HCT116 (cell line): ENCODE results near the gene CINP. TPM values are rescaled to one million over a fixed set of nuclear protein-coding genes. Genes with fewer than 3 reads are reported as not detected.

Source experiments
- ATAC-seq: fragments of 200-7000 bp; cut with Tn5 transposase; 2 replicates; pipeline ENCODE4 v1.9.1; 2020; ENCODE audit warnings: mild to moderate bottlenecking, moderate library complexity
- BruUV-seq: library from RNA; stranded (reverse); fragments of 400-500 nt; replicated peaks from 2 replicates; lab custom pipeline; 2021; lab: Mats Ljungman, UMichigan
- CTCF ChIA-PET: fragments of 300-600 bp; sonication (Branson Sonifier 250); formaldehyde crosslinking; loops from one replicate; lab custom pipeline; 2021; ENCODE audit warnings: antibody characterized with exemption; lab: Charles Lee
- POLR2A ChIA-PET: fragments of 300-600, 350-600 bp; sonication (Branson Sonifier 250); formaldehyde crosslinking; loops from one replicate; lab custom pipeline; 2021; ENCODE audit warnings: antibody characterized with exemption; lab: Charles Lee
- RAD21 ChIA-PET, 2 experiments: fragments of 300-600 bp; sonication (Branson Sonifier 250); formaldehyde crosslinking; loops; one replicate each; lab custom pipeline; 2023; ENCODE audit warnings: low total read pairs in 2 of 2; ENCODE audit not compliant: uncharacterized antibody in 2 of 2, unreplicated experiment in 2 of 2, low non-redundant PET in 1 of 2; lab: Charles Lee
- DNase-seq: peaks from one replicate; pipeline ENCODE4 v3.0.0-alpha.2; 2010; ENCODE audit warnings: low read depth, low spot score
- H2AFZ ChIP-seq: fragments of 200-600 bp; shearing (Covaris generic), sonication (generic); 2 replicates; pipeline ENCODE4 v1.6.1; 2017; ENCODE audit warnings: low read depth, mixed run types, mixed read lengths, antibody characterized with exemption, low read length; ENCODE audit not compliant: poor library complexity, severe bottlenecking
- H3K27ac ChIP-seq: 2 replicates; pipeline ENCODE4 v1.5.1; 2012; ENCODE audit warnings: low read depth, low read length
- H3K27me3 ChIP-seq: fragments of 200-600 bp; sonication (generic); 2 replicates; pipeline ENCODE4 v1.6.1; 2016; ENCODE audit warnings: mixed run types, low read length, mixed read lengths; ENCODE audit not compliant: insufficient read depth
- H3K36me3 ChIP-seq, 2 experiments: fragments of 200-500 bp in 1 of 2; fragments of 200-600 bp in 1 of 2; sonication (Bioruptor generic) in 1 of 2; sonication (generic) in 1 of 2; 2 replicates each; pipeline versions ENCODE4 v1.5.1 to v1.6.1; 2014 to 2016; ENCODE audit warnings: low read length in 2 of 2, inconsistent platforms in 1 of 2, mixed read lengths in 1 of 2, mixed run types in 1 of 2; ENCODE audit not compliant: insufficient read depth in 2 of 2, control insufficient read depth in 1 of 2
- H3K4me1 ChIP-seq, 2 experiments: fragments of 200-600 bp in 1 of 2; sonication (generic) in 1 of 2; 2 replicates each; pipeline versions ENCODE4 v1.5.1 to v1.6.1; 2012 to 2017; ENCODE audit warnings: low read length in 2 of 2, inconsistent platforms in 1 of 2, mild to moderate bottlenecking in 1 of 2, mixed read lengths in 1 of 2, mixed run types in 1 of 2, moderate library complexity in 1 of 2; ENCODE audit not compliant: insufficient read depth in 2 of 2, control insufficient read depth in 1 of 2
- H3K4me2 ChIP-seq: fragments of 200-600 bp; sonication (generic); 2 replicates; pipeline ENCODE4 v1.6.1; 2017; ENCODE audit warnings: mixed run types, low read length, mixed read lengths
- H3K4me3 ChIP-seq, 2 experiments: fragments of 200-600 bp in 1 of 2; sonication (generic) in 1 of 2; replicated peaks in 1 of 2; 2 replicates each; pipeline ENCODE4 v1.5.1; 2011 to 2016; ENCODE audit warnings: low read length in 2 of 2, control low read depth in 1 of 2, low read depth in 1 of 2, mild to moderate bottlenecking in 1 of 2, mixed read lengths in 1 of 2, mixed run types in 1 of 2
- H3K79me2 ChIP-seq: fragments of 200-600 bp; sonication (generic); 2 replicates; pipeline ENCODE4 v1.6.1; 2017; ENCODE audit warnings: mild to moderate bottlenecking, mixed run types, low read length, moderate library complexity, mixed read lengths; ENCODE audit not compliant: insufficient read depth
- H3K9ac ChIP-seq: fragments of 200-600 bp; sonication (generic); 2 replicates; pipeline ENCODE4 v1.6.1; 2016; ENCODE audit warnings: low read length, mixed read lengths
- H3K9me2 ChIP-seq: fragments of 200-600 bp; sonication (generic), shearing (Covaris generic); 2 replicates; pipeline ENCODE4 v1.6.1; 2017; ENCODE audit warnings: mixed run types, mild to moderate bottlenecking, moderate library complexity; ENCODE audit not compliant: insufficient read depth
- H3K9me3 ChIP-seq, 2 experiments: fragments of 200-500 bp in 1 of 2; fragments of 200-600 bp in 1 of 2; sonication (Bioruptor generic) in 1 of 2; sonication (generic) in 1 of 2; 2 replicates each; pipeline ENCODE4 v1.6.1; 2014 to 2017; ENCODE audit warnings: low read length in 2 of 2, mixed read lengths in 2 of 2, inconsistent platforms in 1 of 2, low read depth in 1 of 2, mild to moderate bottlenecking in 1 of 2, mixed run types in 1 of 2, moderate library complexity in 1 of 2; ENCODE audit not compliant: control insufficient read depth in 1 of 2, insufficient read depth in 1 of 2
- H4K20me1 ChIP-seq: fragments of 200-600 bp; sonication (generic), shearing (Covaris generic); 2 replicates; pipeline ENCODE4 v1.6.1; 2017; ENCODE audit warnings: mixed run types, mild to moderate bottlenecking, moderate library complexity; ENCODE audit not compliant: insufficient read depth
- CTCF ChIP-seq, 3 experiments: fragments of 200-600 bp in 1 of 3; sonication (generic) in 1 of 3; IDR thresholded peaks in 2 of 3; conservative IDR thresholded peaks in 1 of 3; 2 replicates each; pipeline ENCODE4 v1.5.1; 2012 to 2017; ENCODE audit warnings: low read depth in 2 of 3, low read length in 2 of 3, antibody characterized with exemption in 1 of 3, borderline replicate concordance in 1 of 3, control low read depth in 1 of 3, mild to moderate bottlenecking in 1 of 3, mixed read lengths in 1 of 3, mixed run types in 1 of 3, moderate library complexity in 1 of 3; ENCODE audit not compliant: insufficient read depth in 1 of 3
- ELF1 ChIP-seq: IDR thresholded peaks from 2 replicates; pipeline ENCODE4 v1.6.1; 2012; ENCODE audit warnings: low read depth, borderline replicate concordance
- JUND ChIP-seq: IDR thresholded peaks from 2 replicates; pipeline ENCODE4 v1.6.1; 2012
- TCF7L2 ChIP-seq: IDR thresholded peaks from 2 replicates; pipeline ENCODE4 v1.7.0; 2011; ENCODE audit warnings: borderline replicate concordance, inconsistent platforms; ENCODE audit not compliant: insufficient read depth, insufficient read length; ENCODE audit errors: extremely low read depth
- intact Hi-C: fragments of 100-400 bp; cut with micrococcal nuclease; formaldehyde crosslinking; loops from 2 replicates; pipeline ENCODE4 v1.10.0; 2022
- total RNA-seq: library from RNA; stranded (reverse); gene quantifications from one replicate; pipeline ENCODE4 v1.2.1, GENCODE V29; 2021; ENCODE audit not compliant: unreplicated experiment

CINP gene
- total RNA-seq, 1 experiment from 2014 or later: 49.1 TPM

- Histone ChIP-seq H3K4me2 (peak overlapping the region; percentile 98), H3K9me3 (no peaks in the 10 kb centered on the region), H3K27ac (no peak overlapping the region), H3K79me2 (peaks cover 2% of the 10 kb centered on the region), H3K9ac (no peak overlapping the region), H3K4me1 (peaks cover 30 to 53% of the 10 kb centered on the region in 2 experiments), H3K27me3 (no peaks in the 10 kb centered on the region), H3K36me3 (no peaks in the 10 kb centered on the region), H4K20me1 (no peaks in the 10 kb centered on the region), H3K4me3 (no peak overlapping the region), H3K9me2 (no peaks in the 10 kb centered on the region)
- RAD21 ChIA-PET: interaction anchor here in 1 of 2 experiments (1.4 kb wide), 1 partner anchor 78 kb away, joined by 3 read pairs; no protein-coding TSS in a partner anchor
- POLR2A ChIA-PET: no interaction called here
- CTCF ChIA-PET: interaction anchor here (0.6 to 1.4 kb wide), 4 partner anchors 10 to 252 kb away, joined by 3 to 5 read pairs (median 3); partner anchors contain the start of gene MOK
- no peak for ATAC-seq
- BruUV-seq: no TSS peak
- no peak for TF ChIP-seq JUND
- TF ChIP-seq, all 23 proteins: peak for 0
- no peak overlapping the region for H2AFZ ChIP-seq
- no peak for DNase-seq
- intact Hi-C loops: loop anchor here (2.0 kb wide), 3 partner anchors 176 to 354 kb away; partner anchors contain the start of gene WDR20
Observed at GRCh38 chr14:102315121-102315520, 47.6 kb downstream of the CINP start.

- peak; percentile 57 for DNase-seq
- Histone ChIP-seq H2AFZ (peak overlapping the region; percentile 95), H3K4me1 (peaks cover 30 to 53% of the 10 kb centered on the region in 2 experiments), H4K20me1 (no peaks in the 10 kb centered on the region), H3K79me2 (no peaks in the 10 kb centered on the region), H3K9me3 (no peaks in the 10 kb centered on the region), H3K4me2 (peak overlapping the region; percentile 98), H3K4me3 (peak overlapping the region; percentile 39 to 65), H3K9me2 (no peaks in the 10 kb centered on the region), H3K9ac (peak overlapping the region; percentile 59), H3K27me3 (no peaks in the 10 kb centered on the region), H3K27ac (no peak overlapping the region), H3K36me3 (no peaks in the 10 kb centered on the region)
- POLR2A ChIA-PET: no interaction called here
- no TSS peak for BruUV-seq
- RAD21 ChIA-PET: interaction anchor here (0.7 to 1.4 kb wide), 3 partner anchors 78 to 251 kb away, joined by 3 read pairs; no protein-coding TSS in a partner anchor
- TF ChIP-seq CTCF (IDR thresholded peaks at IDR 0.05 in 2 of 3, conservative IDR thresholded peaks at IDR 0.05 in 1 of 3; ENCODE audit: borderline replicate concordance in 1 of 3, insufficient read depth in 1 of 3, low read depth in 2 of 3, low read length in 2 of 3) (peak in 2 of 3 experiments; percentile 74 to 97; a peak in 4 of 6 replicates), JUND (no peak), ELF1 (no peak), TCF7L2 (no peak)
- CTCF ChIA-PET: interaction anchor here (0.6 to 1.6 kb wide), 13 partner anchors 10 to 268 kb away, joined by 3 to 13 read pairs (median 3); partner anchors contain the start of gene MOK
- peak; percentile 62 for ATAC-seq
- intact Hi-C loops: loop anchor here (1.0 to 2.0 kb wide), 6 partner anchors 79 to 354 kb away; partner anchors contain the start of gene WDR20
Observed at GRCh38 chr14:102314242-102315011, 48.3 kb downstream of the CINP start.
